ENCODE data around the gene ARHGEF17. TPM values are rescaled to one million over a fixed set of nuclear protein-coding genes. Genes with fewer than 3 reads are reported as not detected.
A peak's percentile ranks its signal among the peaks of the same experiment; 100 is the strongest.

Gene ARHGEF17
- total and polyA plus RNA-seq, 2 of the 8 experiments (the other 6 are each of a cell fraction or from before 2014, with no cell fraction given): 11.3 to 14.6 TPM

- Histone ChIP-seq H3K36me3 (ENCODE audit: control insufficient read depth in 2 of 4, insufficient read depth in 4 of 4, low read length in 3 of 4) (no peaks in the 10 kb centered on the region), H4K20me1 (replicated peaks in 1 of 2; ENCODE audit: control insufficient read depth in 1 of 2, insufficient read depth in 2 of 2, low read length in 2 of 2) (peaks cover 0 to 1% of the 10 kb centered on the region in 2 experiments), H2AK5ac (ENCODE audit: low read depth, low read length) (no peak overlapping the region), H3K27me3 (replicated peaks in 1 of 4; ENCODE audit: control insufficient read depth in 3 of 4, extremely low read depth in 1 of 4, insufficient read depth in 3 of 4, low read length in 3 of 4) (peaks cover 0 to 13% (median 10%) of the 10 kb centered on the region in 4 experiments; a peak in 5 of 7 replicates), H2AFZ (ENCODE audit: low read length) (no peak overlapping the region), H3K9ac (replicated peaks in 1 of 4; ENCODE audit: extremely low read depth in 1 of 4, low read depth in 3 of 4, low read length in 3 of 4) (no peak overlapping the region; a peak in 1 of 7 replicates), H2BK15ac (ENCODE audit: low read length) (peak overlapping the region; percentile 29; the same call in 1 of the 2 replicates), H3K14ac (ENCODE audit: insufficient read length) (no peak overlapping the region), H3K23ac (ENCODE audit: insufficient read length) (no peak overlapping the region), H4K5ac (ENCODE audit: insufficient read length, low read depth, low read length) (no peak overlapping the region), H3K27ac (ENCODE audit: low read depth, low read length) (no peak overlapping the region), H3K18ac (ENCODE audit: extremely low read depth, low read length) (peak overlapping the region; percentile 71; the same call in 1 of the 2 replicates), H3K4me1 (replicated peaks in 1 of 4; ENCODE audit: control insufficient read depth in 3 of 4, insufficient read depth in 4 of 4, low read length in 3 of 4) (peaks cover 0 to 16% (median 11%) of the 10 kb centered on the region in 4 experiments; a peak in 6 of 7 replicates), H2BK120ac (replicated peaks; ENCODE audit: low read depth, low read length) (no peak overlapping the region), H2BK20ac (ENCODE audit: low read length) (no peak overlapping the region), H4K8ac (ENCODE audit: extremely low read depth, insufficient read depth, low read length) (no peak overlapping the region; the same call in 1 of the 2 replicates), H3K79me2 (ENCODE audit: control insufficient read depth in 1 of 2, insufficient read depth in 2 of 2, low read length in 2 of 2) (no peaks in the 10 kb centered on the region), H3K4ac (replicated peaks; ENCODE audit: insufficient read length, low read depth, low read length) (no peak overlapping the region), H3K56ac (replicated peaks; ENCODE audit: insufficient read length, low read depth, low read length) (no peak overlapping the region), H3K4me3 (ENCODE audit: extremely low read depth in 1 of 4, insufficient read depth in 2 of 4, low read depth in 3 of 4, low read length in 4 of 4) (no peak overlapping the region), H3K9me3 (ENCODE audit: insufficient read depth in 2 of 2, low read depth in 1 of 2, low read length in 1 of 2) (no peaks in the 10 kb centered on the region), H2BK5ac (ENCODE audit: low read depth, low read length) (peak overlapping the region; percentile 24; the same call in 1 of the 2 replicates), H3K4me2 (ENCODE audit: insufficient read depth in 1 of 2, low read depth in 2 of 2, low read length in 2 of 2) (no peak overlapping the region), H3K23me2 (ENCODE audit: low read depth, low read length) (no peaks in the 10 kb centered on the region; the same call in 1 of the 2 replicates), H3K79me1 (ENCODE audit: low read depth, low read length) (0 out of 2 replicates have a peak, but pooled peaks cover 3% of the 10 kb centered on the region), H2BK12ac (ENCODE audit: low read depth, low read length) (peak overlapping the region; percentile 68; the same call in 1 of the 2 replicates), H4K91ac (replicated peaks; ENCODE audit: insufficient read length, low read length) (peak overlapping the region; percentile 54)
- ChIA-PET CTCF (ENCODE audit: partially characterized antibody) (interaction anchor here (0.6 to 16.5 kb wide), 10 partner anchors 12 to 739 kb away, joined by 3 to 173 read pairs (median 4); no protein-coding TSS in a partner anchor), POLR2A (ENCODE audit: partially characterized antibody) (no interaction called here)
- WGBS, 2 experiments (ENCODE audit: extremely low coverage in 1 of 2, insufficient coverage in 1 of 2, insufficient read length in 1 of 2, insufficient replicate concordance in 2 of 2, low coverage in 1 of 2, low lambda C conversion rate in 2 of 2, missing lambda C conversion rate in 1 of 2): 89% methylated on average over 7 of the region's 8 CpGs; no CpG with 5 or more reads in 1 of the 2 experiments
- FAIRE-seq (no peak), DNase-seq (ENCODE audit: low read depth in 1 of 2, low spot score in 2 of 2) (no peak)
- TF ChIP-seq SIRT6 (IDR thresholded peaks at IDR 0.05; ENCODE audit: low read length) (no peak), USF2 (IDR thresholded peaks at IDR 0.05; ENCODE audit: low read length) (no peak), CHD2 (IDR thresholded peaks at IDR 0.05; ENCODE audit: low read length) (no peak), ATF2 (IDR thresholded peaks at IDR 0.05; ENCODE audit: low read length) (no peak), EZH2 (IDR thresholded peaks at IDR 0.05; ENCODE audit: low read depth, low read length, severe bottlenecking) (no peak), FOSL1 (IDR thresholded peaks at IDR 0.05; ENCODE audit: insufficient read depth, low read depth, low read length) (no peak), TAF1 (IDR thresholded peaks at IDR 0.05; ENCODE audit: low read depth, low read length) (no peak), ATF3 (IDR thresholded peaks at IDR 0.05; ENCODE audit: insufficient read depth, low read depth, low read length) (no peak), TEAD4 (IDR thresholded peaks at IDR 0.05; ENCODE audit: low read depth, low read length) (no peak)
Measured at GRCh38 chr11:73268671-73269271, 39.3 kb upstream of the ARHGEF17 start.

Measured in H1 (cell line).